Activated CD4-positive, alpha-beta T cell treated with anti-CD3 and anti-CD28 coated beads for 1 hour (primary cell): ENCODE results near the gene PCNT.
A peak's percentile ranks its signal among the peaks of the same experiment; 100 is the strongest.
"Not testable (repeated sequence)": the region's sequence is repeated elsewhere in the genome, so short reads cannot be mapped to it uniquely, and the experiment has no call there.

Experiments used
- DNase-seq: peaks from one replicate; pipeline ENCODE4 v3.0.0-alpha.2; 2020

PCNT gene

GRCh38 chr21:46455575-46456385, 131.8 kb downstream of the PCNT start:
- DNase-seq, result no peak

- DNase-seq, result no peak
These were observed 132.8 kb downstream of the PCNT start for GRCh38 chr21:46456750-46457149.

GRCh38 chr21:46457801-46458314, 133.9 kb downstream of the PCNT start:
- DNase-seq, result no peak

- peak; percentile 93 for DNase-seq
These were observed 134.5 kb downstream of the PCNT start, which contains the start of gene DIP2A for GRCh38 chr21:46458315-46459023. Gene DIP2A (plus strand): TSS chr21:46458891. CDS start chr21:46459132, 241 bp downstream.

- no peak for DNase-seq
These were observed 135.0 kb downstream of the PCNT start for GRCh38 chr21:46459024-46459355.

GRCh38 chr21:46459356-46460112, 135.6 kb downstream of the PCNT start:
- no peak for DNase-seq

GRCh38 chr21:46461909-46462308, 138.0 kb downstream of the PCNT start:
- no peak for DNase-seq

GRCh38 chr21:46465153-46465552, 141.2 kb downstream of the PCNT start:
- not testable (repeated sequence) for DNase-seq

GRCh38 chr21:46465651-46466050, 141.7 kb downstream of the PCNT start:
- DNase-seq, result no peak

- no peak for DNase-seq
These were observed 144.3 kb downstream of the PCNT start for GRCh38 chr21:46468108-46468774.

- DNase-seq, result no peak
These were observed 145.3 kb downstream of the PCNT start for GRCh38 chr21:46469275-46469674.

- no peak for DNase-seq
These were observed 147.6 kb downstream of the PCNT start for GRCh38 chr21:46471514-46471913.

GRCh38 chr21:46472246-46472645, 148.3 kb downstream of the PCNT start:
- DNase-seq, result no peak

- no peak for DNase-seq
These were observed 150.4 kb downstream of the PCNT start for GRCh38 chr21:46474382-46474781.

- DNase-seq, result no peak
These were observed 151.3 kb downstream of the PCNT start for GRCh38 chr21:46475296-46475695.

- DNase-seq, result no peak
These were observed 153.8 kb downstream of the PCNT start for GRCh38 chr21:46477765-46478164.

GRCh38 chr21:46478910-46479309, 155.0 kb downstream of the PCNT start:
- DNase-seq, result no peak

- no peak for DNase-seq
These were observed 156.5 kb downstream of the PCNT start for GRCh38 chr21:46480466-46480865.

GRCh38 chr21:46482225-46482845, 158.4 kb downstream of the PCNT start:
- DNase-seq, result no peak

- DNase-seq, result no peak
These were observed 158.9 kb downstream of the PCNT start for GRCh38 chr21:46482846-46483231.

- no peak for DNase-seq
These were observed 159.6 kb downstream of the PCNT start for GRCh38 chr21:46483300-46484295.
